C4-2B (cell line): ENCODE results near the gene FFAR3.

Experiments used
- ZFX ChIP-seq: fragments of 450-650 bp; IDR thresholded peaks from 2 replicates; pipeline ENCODE4 v1.6.1; 2017
- TF ChIP-seq, protein P1 (sequence below): fragments of 450-650 bp; conservative IDR thresholded peaks from 2 replicates; pipeline ENCODE4 v1.5.1; 2017; ENCODE audit warnings: mild to moderate bottlenecking

DNA sequence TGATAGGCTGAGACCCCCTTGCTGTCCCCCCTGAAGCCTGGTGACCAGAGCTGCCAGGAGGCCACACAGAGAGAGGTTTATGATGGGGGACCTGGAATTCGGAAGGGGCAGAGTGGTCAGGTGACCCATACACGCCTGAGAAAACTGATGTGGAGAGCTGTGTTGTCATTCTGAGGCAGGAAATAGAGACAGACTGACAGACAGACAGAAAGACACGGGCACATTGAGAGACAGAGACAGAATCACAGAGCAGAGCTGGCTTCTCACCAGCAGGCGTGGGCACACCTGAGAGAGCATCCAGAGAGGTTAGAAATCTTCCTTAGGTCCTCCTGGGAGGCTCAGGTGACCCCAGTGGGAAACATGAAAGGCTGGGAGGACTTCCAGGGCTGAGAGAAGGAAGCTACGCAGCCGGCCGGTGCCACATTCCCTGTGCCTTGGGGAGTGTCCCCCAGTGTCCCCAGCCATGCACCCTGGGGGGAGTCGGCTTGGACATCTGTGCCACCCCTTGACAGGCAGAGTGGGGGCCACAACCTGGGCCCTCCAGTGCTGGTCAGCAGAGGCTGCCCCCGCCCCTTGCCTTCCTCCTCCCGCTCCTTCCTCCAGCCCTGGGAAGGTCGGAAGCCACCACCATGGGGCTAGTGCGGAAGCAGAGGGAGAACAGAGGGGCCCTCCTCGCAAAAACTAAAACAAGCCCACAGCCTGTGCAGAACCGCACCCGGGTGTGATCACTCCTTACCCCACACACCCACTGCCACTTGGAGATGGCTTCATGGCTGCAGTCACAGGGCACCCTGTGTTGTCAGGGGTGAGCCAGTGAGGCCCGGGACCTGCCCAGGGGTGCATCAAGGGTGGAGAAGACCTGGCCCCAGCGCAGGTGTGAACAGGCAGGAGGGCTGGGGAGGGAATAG is 8.4 kb upstream of the FFAR3 start:
- TF ChIP-seq, protein P1, sequence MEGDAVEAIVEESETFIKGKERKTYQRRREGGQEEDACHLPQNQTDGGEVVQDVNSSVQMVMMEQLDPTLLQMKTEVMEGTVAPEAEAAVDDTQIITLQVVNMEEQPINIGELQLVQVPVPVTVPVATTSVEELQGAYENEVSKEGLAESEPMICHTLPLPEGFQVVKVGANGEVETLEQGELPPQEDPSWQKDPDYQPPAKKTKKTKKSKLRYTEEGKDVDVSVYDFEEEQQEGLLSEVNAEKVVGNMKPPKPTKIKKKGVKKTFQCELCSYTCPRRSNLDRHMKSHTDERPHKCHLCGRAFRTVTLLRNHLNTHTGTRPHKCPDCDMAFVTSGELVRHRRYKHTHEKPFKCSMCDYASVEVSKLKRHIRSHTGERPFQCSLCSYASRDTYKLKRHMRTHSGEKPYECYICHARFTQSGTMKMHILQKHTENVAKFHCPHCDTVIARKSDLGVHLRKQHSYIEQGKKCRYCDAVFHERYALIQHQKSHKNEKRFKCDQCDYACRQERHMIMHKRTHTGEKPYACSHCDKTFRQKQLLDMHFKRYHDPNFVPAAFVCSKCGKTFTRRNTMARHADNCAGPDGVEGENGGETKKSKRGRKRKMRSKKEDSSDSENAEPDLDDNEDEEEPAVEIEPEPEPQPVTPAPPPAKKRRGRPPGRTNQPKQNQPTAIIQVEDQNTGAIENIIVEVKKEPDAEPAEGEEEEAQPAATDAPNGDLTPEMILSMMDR: no peak
- TF ChIP-seq ZFX: no peak
